ENCODE data around the gene FSTL4. TPM values are rescaled to one million over a fixed set of nuclear protein-coding genes. Genes with fewer than 3 reads are reported as not detected.

The FSTL4 gene
- total RNA-seq, 4 donors from 2014 or later: 0.22 to 0.47 (median 0.27) TPM; not detected in 1

GRCh38 chr5:133528841-133529240 is 83.5 kb downstream of the FSTL4 start:
- TF ChIP-seq POLR2A (IDR thresholded peaks at IDR 0.05) (no peak), POLR2AphosphoS5 (IDR thresholded peaks at IDR 0.05) (no peak), EP300 (IDR thresholded peaks at IDR 0.05) (no peak)
- TF ChIP-seq, protein P1, sequence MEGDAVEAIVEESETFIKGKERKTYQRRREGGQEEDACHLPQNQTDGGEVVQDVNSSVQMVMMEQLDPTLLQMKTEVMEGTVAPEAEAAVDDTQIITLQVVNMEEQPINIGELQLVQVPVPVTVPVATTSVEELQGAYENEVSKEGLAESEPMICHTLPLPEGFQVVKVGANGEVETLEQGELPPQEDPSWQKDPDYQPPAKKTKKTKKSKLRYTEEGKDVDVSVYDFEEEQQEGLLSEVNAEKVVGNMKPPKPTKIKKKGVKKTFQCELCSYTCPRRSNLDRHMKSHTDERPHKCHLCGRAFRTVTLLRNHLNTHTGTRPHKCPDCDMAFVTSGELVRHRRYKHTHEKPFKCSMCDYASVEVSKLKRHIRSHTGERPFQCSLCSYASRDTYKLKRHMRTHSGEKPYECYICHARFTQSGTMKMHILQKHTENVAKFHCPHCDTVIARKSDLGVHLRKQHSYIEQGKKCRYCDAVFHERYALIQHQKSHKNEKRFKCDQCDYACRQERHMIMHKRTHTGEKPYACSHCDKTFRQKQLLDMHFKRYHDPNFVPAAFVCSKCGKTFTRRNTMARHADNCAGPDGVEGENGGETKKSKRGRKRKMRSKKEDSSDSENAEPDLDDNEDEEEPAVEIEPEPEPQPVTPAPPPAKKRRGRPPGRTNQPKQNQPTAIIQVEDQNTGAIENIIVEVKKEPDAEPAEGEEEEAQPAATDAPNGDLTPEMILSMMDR (IDR thresholded peaks at IDR 0.05): no peak
- peaks cover 2% of the 10 kb centered on the region for H3K27me3 ChIP-seq
- 62% methylated on average over 4 of the region's 4 CpGs; no CpG with 5 or more reads in 1 of the 2 donors for WGBS, 2 donors (ENCODE audit: low coverage in 1 of 2)
- H3K4me3 ChIP-seq: no peak overlapping the region
- no peaks in the 10 kb centered on the region for H3K36me3 ChIP-seq
- H3K4me1 ChIP-seq: no peaks in the 10 kb centered on the region
- H3K27ac ChIP-seq: no peak overlapping the region
- H3K9me3 ChIP-seq: no peaks in the 10 kb centered on the region
- ATAC-seq: no peak

- Histone ChIP-seq H3K4me3 (no peak overlapping the region), H3K27me3 (peaks cover 18% of the 10 kb centered on the region), H3K4me1 (no peaks in the 10 kb centered on the region), H3K9me3 (no peaks in the 10 kb centered on the region), H3K36me3 (no peaks in the 10 kb centered on the region), H3K27ac (no peak overlapping the region)
- ATAC-seq: no peak
- 24 to 67% methylated on average over 1 to 2 of the region's 2 CpGs for WGBS, 2 donors (ENCODE audit: low coverage in 1 of 2)
- TF ChIP-seq, protein P1 (IDR thresholded peaks at IDR 0.05): no peak
- TF ChIP-seq POLR2A (IDR thresholded peaks at IDR 0.05): no peak
- no peak for TF ChIP-seq POLR2AphosphoS5 (IDR thresholded peaks at IDR 0.05)
- no peak for TF ChIP-seq EP300 (IDR thresholded peaks at IDR 0.05)
Measured at GRCh38 chr5:133527311-133527710, 85.0 kb downstream of the FSTL4 start.

GRCh38 chr5:133526368-133526767 is 86.0 kb downstream of the FSTL4 start:
- Histone ChIP-seq H3K4me1 (no peaks in the 10 kb centered on the region), H3K27me3 (peaks cover 23% of the 10 kb centered on the region), H3K9me3 (no peaks in the 10 kb centered on the region), H3K36me3 (no peaks in the 10 kb centered on the region), H3K27ac (no peak overlapping the region), H3K4me3 (no peak overlapping the region)
- 82 to 100% methylated on average over 3 of the region's 7 CpGs for WGBS, 2 donors (ENCODE audit: low coverage in 1 of 2)
- no peak for ATAC-seq
- no peak for TF ChIP-seq POLR2A (IDR thresholded peaks at IDR 0.05)
- no peak for TF ChIP-seq EP300 (IDR thresholded peaks at IDR 0.05)
- TF ChIP-seq POLR2AphosphoS5 (IDR thresholded peaks at IDR 0.05): no peak
- TF ChIP-seq, protein P1 (IDR thresholded peaks at IDR 0.05): no peak

- no peak for ATAC-seq
Measured at GRCh38 chr5:133525126-133525525, 87.2 kb downstream of the FSTL4 start.

DNA sequence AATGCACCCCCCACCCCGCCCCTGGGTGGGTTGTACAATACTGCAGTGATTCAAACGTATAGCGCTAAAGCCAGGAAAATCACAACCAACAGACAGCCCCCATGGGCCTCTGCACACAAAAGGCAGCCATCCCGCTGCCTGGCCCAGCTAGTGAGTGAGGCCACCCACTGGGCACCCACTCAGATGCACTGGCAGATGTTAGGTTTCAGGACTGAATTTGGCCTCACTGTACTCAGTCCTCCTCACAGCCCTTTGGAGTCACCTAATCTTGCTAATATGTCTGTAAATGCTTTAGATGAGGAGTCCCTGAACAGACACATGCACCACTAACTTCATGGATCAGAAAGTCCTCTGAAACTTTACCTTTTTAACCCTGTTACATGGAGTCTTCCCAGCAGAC is 87.7 kb downstream of the FSTL4 start:
- 93 to 100% methylated on average over 1 to 4 of the region's 4 CpGs for WGBS, 2 donors (ENCODE audit: low coverage in 1 of 2)

More at GRCh38 chr5:133525126-133525525, 87.2 kb downstream of the FSTL4 start:
- TF ChIP-seq POLR2AphosphoS5 (IDR thresholded peaks at IDR 0.05): no peak
- TF ChIP-seq, protein P1 (IDR thresholded peaks at IDR 0.05): no peak
- no peak for TF ChIP-seq POLR2A (IDR thresholded peaks at IDR 0.05)
- TF ChIP-seq EP300 (IDR thresholded peaks at IDR 0.05): no peak
- H3K9me3 ChIP-seq: no peaks in the 10 kb centered on the region
- H3K27ac ChIP-seq: no peak overlapping the region
- no peak overlapping the region for H3K4me3 ChIP-seq
- H3K4me1 ChIP-seq: no peaks in the 10 kb centered on the region
- 100% methylated on average over 2 of the region's 3 CpGs; no CpG with 5 or more reads in 1 of the 2 donors for WGBS, 2 donors (ENCODE audit: low coverage in 1 of 2)
- H3K36me3 ChIP-seq: no peaks in the 10 kb centered on the region
- peaks cover 31% of the 10 kb centered on the region for H3K27me3 ChIP-seq

More for the DNA sequence above, 87.7 kb downstream of the FSTL4 start:
- no peaks in the 10 kb centered on the region for H3K4me1 ChIP-seq
- TF ChIP-seq, protein P1 (IDR thresholded peaks at IDR 0.05): no peak
- no peak for TF ChIP-seq EP300 (IDR thresholded peaks at IDR 0.05)
- TF ChIP-seq POLR2A (IDR thresholded peaks at IDR 0.05): no peak
- no peak for TF ChIP-seq POLR2AphosphoS5 (IDR thresholded peaks at IDR 0.05)
- no peaks in the 10 kb centered on the region for H3K36me3 ChIP-seq
- no peaks in the 10 kb centered on the region for H3K9me3 ChIP-seq
- peaks cover 33% of the 10 kb centered on the region for H3K27me3 ChIP-seq
- no peak for ATAC-seq
- no peak overlapping the region for H3K27ac ChIP-seq
- no peak overlapping the region for H3K4me3 ChIP-seq
